ENCODE measurements around the gene NTN4. TPM values are rescaled to one million over a fixed set of nuclear protein-coding genes. Genes with fewer than 3 reads are reported as not detected.
A peak's percentile ranks its signal among the peaks of the same experiment; 100 is the strongest.

NTN4 gene
- total and polyA plus RNA-seq, 12 donors: 17.9 to 105 (median 64.5) TPM

DNA sequence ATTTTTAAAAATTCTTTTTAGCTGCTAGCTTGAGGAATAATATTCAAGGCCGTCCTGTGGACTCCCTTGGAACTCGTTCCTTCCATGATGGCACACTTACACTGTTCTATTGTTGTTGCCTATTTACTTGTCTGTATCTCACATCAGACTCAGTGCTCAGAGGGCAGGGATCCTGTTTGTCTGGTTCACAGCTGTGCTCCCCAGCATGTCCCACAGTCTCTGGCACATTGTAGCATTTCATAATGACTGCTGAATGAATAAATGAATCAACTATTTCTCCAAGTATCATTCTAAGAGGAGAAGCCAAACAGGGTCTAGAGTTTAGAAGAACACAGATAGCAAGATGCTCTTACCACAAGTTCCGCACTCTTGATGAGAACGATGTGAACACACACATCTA, 48.0 kb downstream of the NTN4 start:
- intact Hi-C loops (cut with DNase I): no loop called here
- H3K27ac ChIP-seq: peak overlapping the region in 6 of 10 donors; percentile 7 to 57 (median 36)
- no peak overlapping the region for H3K4me3 ChIP-seq

DNA sequence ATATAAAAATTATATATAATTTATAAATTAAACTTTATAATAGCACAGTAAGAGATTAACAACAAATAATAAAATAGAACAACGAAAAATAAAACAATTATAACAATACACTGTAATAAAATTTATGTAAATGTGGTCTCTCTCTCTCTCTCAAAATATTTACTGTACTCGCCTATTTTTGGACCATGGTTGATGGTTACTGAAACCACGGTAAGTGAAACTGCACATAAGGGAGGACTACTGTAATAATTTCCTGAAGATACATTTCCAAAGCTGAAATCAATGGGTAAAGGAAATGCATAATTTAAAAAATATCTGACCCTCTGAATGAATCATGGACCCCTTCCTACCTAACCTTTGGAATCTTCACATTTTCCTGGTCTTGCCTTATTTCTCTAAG, 48.9 kb downstream of the NTN4 start:
- H3K4me3 ChIP-seq: no peak overlapping the region
- ATAC-seq (no peak), DNase-seq (no peak)
- H3K9me3 ChIP-seq: peaks cover 0 to 17% (median 8%) of the 10 kb centered on the region in 11 donors
- intact Hi-C loops (cut with DNase I): loop anchor here in 1 of 10 donors (2.0 kb wide), 1 partner anchor 13 kb away; no protein-coding TSS in a partner anchor
- peak overlapping the region in 4 of 10 donors; percentile 7 to 57 (median 26) for H3K27ac ChIP-seq
- peaks cover 10 to 68% (median 36%) of the 10 kb centered on the region in 9 donors for H3K4me1 ChIP-seq
- TF ChIP-seq, protein P1, sequence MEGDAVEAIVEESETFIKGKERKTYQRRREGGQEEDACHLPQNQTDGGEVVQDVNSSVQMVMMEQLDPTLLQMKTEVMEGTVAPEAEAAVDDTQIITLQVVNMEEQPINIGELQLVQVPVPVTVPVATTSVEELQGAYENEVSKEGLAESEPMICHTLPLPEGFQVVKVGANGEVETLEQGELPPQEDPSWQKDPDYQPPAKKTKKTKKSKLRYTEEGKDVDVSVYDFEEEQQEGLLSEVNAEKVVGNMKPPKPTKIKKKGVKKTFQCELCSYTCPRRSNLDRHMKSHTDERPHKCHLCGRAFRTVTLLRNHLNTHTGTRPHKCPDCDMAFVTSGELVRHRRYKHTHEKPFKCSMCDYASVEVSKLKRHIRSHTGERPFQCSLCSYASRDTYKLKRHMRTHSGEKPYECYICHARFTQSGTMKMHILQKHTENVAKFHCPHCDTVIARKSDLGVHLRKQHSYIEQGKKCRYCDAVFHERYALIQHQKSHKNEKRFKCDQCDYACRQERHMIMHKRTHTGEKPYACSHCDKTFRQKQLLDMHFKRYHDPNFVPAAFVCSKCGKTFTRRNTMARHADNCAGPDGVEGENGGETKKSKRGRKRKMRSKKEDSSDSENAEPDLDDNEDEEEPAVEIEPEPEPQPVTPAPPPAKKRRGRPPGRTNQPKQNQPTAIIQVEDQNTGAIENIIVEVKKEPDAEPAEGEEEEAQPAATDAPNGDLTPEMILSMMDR (IDR thresholded peaks at IDR 0.05): no peak
- no peaks in the 10 kb centered on the region for H3K27me3 ChIP-seq
- WGBS, 2 donors: 74 to 76% methylated on average over 3 of the region's 3 CpGs
- peaks cover 0 to 22% (median 2%) of the 10 kb centered on the region in 9 donors for H3K36me3 ChIP-seq

More for the DNA sequence above, 48.0 kb downstream of the NTN4 start:
- WGBS, 2 donors: 71 to 82% methylated on average over 4 of the region's 4 CpGs
- TF ChIP-seq, protein P1 (IDR thresholded peaks at IDR 0.05): no peak
- H3K27me3 ChIP-seq: no peaks in the 10 kb centered on the region
- peak in 2 of 8 donors; percentile 8 to 25 for ATAC-seq
- DNase-seq: no peak
- H3K4me1 ChIP-seq: peaks cover 4 to 58% (median 29%) of the 10 kb centered on the region in 9 donors
- H3K36me3 ChIP-seq: peaks cover 0 to 30% (median 5%) of the 10 kb centered on the region in 9 donors
- H3K9me3 ChIP-seq: peaks cover 0 to 17% (median 8%) of the 10 kb centered on the region in 11 donors

DNA sequence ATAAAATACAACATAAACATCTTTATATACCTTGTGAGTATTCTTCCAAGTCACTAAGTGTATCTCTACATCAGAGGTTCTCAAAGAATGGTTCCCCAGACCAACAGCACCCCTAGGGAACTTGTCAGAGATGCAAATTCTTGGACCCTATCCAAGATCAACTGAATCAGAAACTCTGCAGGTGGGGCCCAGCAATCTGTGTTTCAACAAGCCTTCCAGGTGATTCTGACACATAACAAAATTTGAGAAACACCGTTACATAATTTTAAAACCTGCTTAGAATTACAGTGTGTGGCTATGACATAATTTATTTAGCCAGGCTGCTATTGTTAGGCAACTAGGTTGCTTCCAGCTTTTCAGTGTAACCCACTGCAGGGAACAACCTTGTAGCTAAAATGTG, 49.8 kb downstream of the NTN4 start:
- H3K4me1 ChIP-seq: peaks cover 14 to 77% (median 43%) of the 10 kb centered on the region in 9 donors
- intact Hi-C loops (cut with DNase I): loop anchor here in 1 of 10 donors (2.0 kb wide), 1 partner anchor 14 kb away; no protein-coding TSS in a partner anchor
- DNase-seq: no peak

DNA sequence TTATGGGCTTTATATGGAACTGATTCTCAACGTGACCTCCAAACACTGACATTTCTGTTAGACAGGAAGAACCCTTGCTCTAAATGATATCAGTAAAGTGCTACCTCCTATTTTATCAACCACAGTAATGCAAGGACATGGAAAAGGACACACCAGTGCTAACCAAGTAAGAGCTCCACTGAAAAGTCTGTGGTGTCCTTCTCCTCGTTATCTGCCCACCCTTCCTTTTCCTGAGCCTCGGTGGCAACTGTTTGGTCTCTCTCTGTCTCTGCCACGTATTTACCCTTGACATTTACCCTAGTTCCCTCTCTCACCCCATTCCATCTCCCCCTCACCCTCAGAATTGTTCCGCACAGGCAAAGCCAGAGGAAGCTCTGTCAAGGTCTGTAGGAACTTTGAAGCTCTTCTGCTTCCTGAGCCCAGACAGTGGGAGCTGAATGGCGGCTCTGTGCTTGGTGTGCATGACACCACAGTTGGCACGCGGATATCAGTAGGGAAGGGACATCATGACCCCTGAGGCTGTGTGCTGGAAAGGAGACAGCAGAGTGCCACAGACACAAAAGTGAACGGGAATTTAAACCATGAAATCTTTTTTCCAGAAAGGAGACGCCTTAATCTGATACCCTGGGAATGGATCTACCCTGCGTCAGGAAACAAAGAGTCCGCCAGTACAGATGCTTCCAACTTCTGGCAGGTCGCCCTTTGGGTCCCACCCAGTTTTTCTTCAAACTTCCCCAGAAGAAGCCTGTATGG, 50.8 kb downstream of the NTN4 start:
- 23 to 24% methylated on average over 13 of the region's 13 CpGs for WGBS, 2 donors
- H3K4me1 ChIP-seq: peaks cover 14 to 83% (median 43%) of the 10 kb centered on the region in 9 donors
- peaks cover 0 to 4% (median 0%) of the 10 kb centered on the region in 11 donors for H3K9me3 ChIP-seq
- peak overlapping the region; percentile 70 to 94 (median 87) for H3K27ac ChIP-seq
- TF ChIP-seq, protein P1 (IDR thresholded peaks at IDR 0.05): no peak
- ATAC-seq (peak; percentile 70 to 92 (median 89)), DNase-seq (peak; percentile 67 to 71)
- peak overlapping the region in 3 of 10 donors; percentile 0 to 14 (median 4) for H3K4me3 ChIP-seq
- peaks cover 0 to 12% (median 0%) of the 10 kb centered on the region in 9 donors for H3K36me3 ChIP-seq
- no peaks in the 10 kb centered on the region for H3K27me3 ChIP-seq
- intact Hi-C loops (cut with DNase I): loop anchor here in 3 of 10 donors (2.0 to 10.0 kb wide), 4 partner anchors 15 to 115 kb away; partner anchors contain the start of gene NTN4 (in 1 of the 3)

More for the DNA sequence above, 49.8 kb downstream of the NTN4 start:
- WGBS, 2 donors: 80 to 89% methylated on average over 1 of the region's 1 CpG
- Histone ChIP-seq H3K27ac (peak overlapping the region in 9 of 10 donors; percentile 1 to 94 (median 88)), H3K27me3 (no peaks in the 10 kb centered on the region), H3K9me3 (peaks cover 0 to 14% (median 7%) of the 10 kb centered on the region in 11 donors), H3K36me3 (peaks cover 0 to 14% (median 0%) of the 10 kb centered on the region in 9 donors), H3K4me3 (no peak overlapping the region)
- TF ChIP-seq, protein P1 (IDR thresholded peaks at IDR 0.05): peak in 1 of 9 donors; percentile 9
- no peak for ATAC-seq
